Measurements from ENCODE around the gene STK35. TPM values are rescaled to one million over a fixed set of nuclear protein-coding genes. Genes with fewer than 3 reads are reported as not detected.

Gene STK35
- total and polyA plus RNA-seq, 9 of the 15 experiments (the other 6 are each of a cell fraction or from before 2014, with no cell fraction given), result 1.0 to 11.0 (median 6.3) TPM

- peak; percentile 55; the same call in 2 of the 3 replicates for ATAC-seq
- peak; percentile 15 for FAIRE-seq
- WGBS (ENCODE audit: insufficient coverage, low coverage, missing lambda C conversion rate), result 62% methylated on average over 6 of the region's 6 CpGs
- BruUV-seq (replicated peaks), result no TSS peak
- CTCF ChIA-PET (ENCODE audit: low intra/inter-chr PET ratio), result no interaction called here
- Histone ChIP-seq H3K9me3 (replicated peaks; ENCODE audit: control insufficient read depth, insufficient read depth, low read depth, low read length) (no peaks in the 10 kb centered on the region), H3K4me2 (ENCODE audit: insufficient read depth, low read length) (no peak overlapping the region), H2AFZ (ENCODE audit: low read depth, low read length) (no peak overlapping the region), H3K27me3 (ENCODE audit: control insufficient read depth in 2 of 2, insufficient read depth in 2 of 2, low read length in 2 of 2) (no peaks in the 10 kb centered on the region), H3K36me3 (ENCODE audit: control insufficient read depth, insufficient read depth, low read length) (peaks cover 50% of the 10 kb centered on the region; the same call in 2 of the 3 replicates), H4K20me1 (replicated peaks; ENCODE audit: control insufficient read depth, insufficient read depth, low read length) (peaks cover 11% of the 10 kb centered on the region; the same call in 1 of the 2 replicates), H3K27ac (ENCODE audit: extremely low read depth, low read depth, low read length) (no peak overlapping the region), H3K4me3 (no peak overlapping the region), H3K9me1 (ENCODE audit: control insufficient read depth, insufficient read depth, low read length) (no peaks in the 10 kb centered on the region), H3K9ac (ENCODE audit: insufficient read depth in 1 of 2, low read depth in 2 of 2, low read length in 2 of 2) (no peak overlapping the region), H3K4me1 (replicated peaks in 1 of 2; ENCODE audit: control insufficient read depth in 2 of 2, insufficient read depth in 2 of 2, low read length in 2 of 2) (peaks cover 0 to 11% of the 10 kb centered on the region in 2 experiments; a peak in 3 of 5 replicates), H3K79me2 (ENCODE audit: control insufficient read depth, insufficient read depth, low read length) (peaks cover 83% of the 10 kb centered on the region)
- POLR2A ChIA-PET, result interaction anchor here (0.6 kb wide), 2 partner anchors 14 to 34 kb away, joined by 3 to 5 read pairs; no protein-coding TSS in a partner anchor
- DNase-seq (ENCODE audit: extremely low read depth in 1 of 4, low spot score in 3 of 4), result peak in 1 of 4 experiments; percentile 55
- in situ Hi-C loops (cut with MboI), result no loop called here
- TF ChIP-seq ESRRA (IDR thresholded peaks at IDR 0.05; ENCODE audit: borderline replicate concordance, low read depth) (peak; percentile 29; the same call in 1 of the 2 replicates), ZC3H8 (IDR thresholded peaks at IDR 0.05) (no peak), ZNF57 (CRISPR knock-in tag; IDR thresholded peaks at IDR 0.05) (no peak), NFIC (IDR thresholded peaks at IDR 0.05) (peak; percentile 68), RFX1 (IDR thresholded peaks at IDR 0.05) (peak; percentile 57), LCOR (CRISPR knock-in tag; IDR thresholded peaks at IDR 0.05) (no peak), MEIS2 (IDR thresholded peaks at IDR 0.05; ENCODE audit: partially characterized antibody) (peak; percentile 4), PKNOX1 (IDR thresholded peaks at IDR 0.05) (0 out of 2 replicates have a peak, but pooled peaks have one; percentile 17), HSF4 (CRISPR knock-in tag; IDR thresholded peaks at IDR 0.05; ENCODE audit: borderline replicate concordance) (no peak), TBL1XR1 (IDR thresholded peaks at IDR 0.05; ENCODE audit: low read length in 2 of 2) (no peak), ZNF197 (CRISPR knock-in tag; IDR thresholded peaks at IDR 0.05; ENCODE audit: low read depth) (no peak), ZSCAN32 (CRISPR knock-in tag; IDR thresholded peaks at IDR 0.05) (no peak)
- TF ChIP-seq, protein P1, sequence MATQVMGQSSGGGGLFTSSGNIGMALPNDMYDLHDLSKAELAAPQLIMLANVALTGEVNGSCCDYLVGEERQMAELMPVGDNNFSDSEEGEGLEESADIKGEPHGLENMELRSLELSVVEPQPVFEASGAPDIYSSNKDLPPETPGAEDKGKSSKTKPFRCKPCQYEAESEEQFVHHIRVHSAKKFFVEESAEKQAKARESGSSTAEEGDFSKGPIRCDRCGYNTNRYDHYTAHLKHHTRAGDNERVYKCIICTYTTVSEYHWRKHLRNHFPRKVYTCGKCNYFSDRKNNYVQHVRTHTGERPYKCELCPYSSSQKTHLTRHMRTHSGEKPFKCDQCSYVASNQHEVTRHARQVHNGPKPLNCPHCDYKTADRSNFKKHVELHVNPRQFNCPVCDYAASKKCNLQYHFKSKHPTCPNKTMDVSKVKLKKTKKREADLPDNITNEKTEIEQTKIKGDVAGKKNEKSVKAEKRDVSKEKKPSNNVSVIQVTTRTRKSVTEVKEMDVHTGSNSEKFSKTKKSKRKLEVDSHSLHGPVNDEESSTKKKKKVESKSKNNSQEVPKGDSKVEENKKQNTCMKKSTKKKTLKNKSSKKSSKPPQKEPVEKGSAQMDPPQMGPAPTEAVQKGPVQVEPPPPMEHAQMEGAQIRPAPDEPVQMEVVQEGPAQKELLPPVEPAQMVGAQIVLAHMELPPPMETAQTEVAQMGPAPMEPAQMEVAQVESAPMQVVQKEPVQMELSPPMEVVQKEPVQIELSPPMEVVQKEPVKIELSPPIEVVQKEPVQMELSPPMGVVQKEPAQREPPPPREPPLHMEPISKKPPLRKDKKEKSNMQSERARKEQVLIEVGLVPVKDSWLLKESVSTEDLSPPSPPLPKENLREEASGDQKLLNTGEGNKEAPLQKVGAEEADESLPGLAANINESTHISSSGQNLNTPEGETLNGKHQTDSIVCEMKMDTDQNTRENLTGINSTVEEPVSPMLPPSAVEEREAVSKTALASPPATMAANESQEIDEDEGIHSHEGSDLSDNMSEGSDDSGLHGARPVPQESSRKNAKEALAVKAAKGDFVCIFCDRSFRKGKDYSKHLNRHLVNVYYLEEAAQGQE (IDR thresholded peaks at IDR 0.05; ENCODE audit: borderline replicate concordance), result 0 out of 2 replicates have a peak, but pooled peaks have one; percentile 15
- TF ChIP-seq, protein P1 (CRISPR knock-in tag; IDR thresholded peaks at IDR 0.05; ENCODE audit: low read depth), result no peak
- intact Hi-C loops (cut with micrococcal nuclease), result no loop called here
Observed at GRCh38 chr20:2109425-2110210, 8.0 kb downstream of the STK35 start.
